Natural killer cell treated with Interleukin-12 subunit alpha and Interleukin-12 subunit beta and Interleukin-15 and Interleukin-18, amount 100 ng/mL, for 72 hours (primary cell): Measurements from ENCODE around the gene IGFBP6. TPM values are rescaled to one million over a fixed set of nuclear protein-coding genes. Genes with fewer than 3 reads are reported as not detected.

Experiments
- ATAC-seq, 2 donors: fragments of 150-1000 bp; cut with Tn5 transposase in 1 of 2; sonication (Bioruptor Pico), chemical (Tn5 transposase) in 1 of 2; 2 replicates each; pipeline ENCODE4 v1.10.0; 2021
- DNase-seq: peaks from one replicate; pipeline ENCODE4 v3.0.0; 2022; ENCODE audit warnings: low spot score
- H3K27ac Mint-ChIP-seq, 2 donors: 1 replicate in 1 of 2; 2 replicates in 1 of 2; pipeline ENCODE4 v1.8.0; 2022; ENCODE audit warnings: mixed read lengths in 2 of 2, mild to moderate bottlenecking in 1 of 2, moderate library complexity in 1 of 2
- H3K27me3 Mint-ChIP-seq, 2 donors: 1 replicate in 1 of 2; 2 replicates in 1 of 2; pipeline ENCODE4 v1.8.0; 2022; ENCODE audit warnings: mixed read lengths in 2 of 2
- H3K36me3 Mint-ChIP-seq: one replicate; pipeline ENCODE4 v1.8.0; 2022; ENCODE audit warnings: mixed read lengths
- H3K4me1 Mint-ChIP-seq, 2 donors: 1 replicate in 1 of 2; 2 replicates in 1 of 2; pipeline ENCODE4 v1.8.0; 2022; ENCODE audit warnings: low read depth in 2 of 2, mixed read lengths in 2 of 2, mild to moderate bottlenecking in 1 of 2
- H3K4me3 Mint-ChIP-seq: one replicate; pipeline ENCODE4 v1.8.0; 2022; ENCODE audit warnings: mixed read lengths
- H3K9me3 Mint-ChIP-seq: 2 replicates; pipeline ENCODE4 v1.8.0; 2022; ENCODE audit warnings: mixed read lengths
- total RNA-seq, 2 donors: library from RNA; stranded (reverse); gene quantifications; one replicate each; pipeline ENCODE4 v1.2.3, GENCODE V29; 2022

Gene IGFBP6
- total RNA-seq, 2 donors from 2014 or later, result not detected

DNA sequence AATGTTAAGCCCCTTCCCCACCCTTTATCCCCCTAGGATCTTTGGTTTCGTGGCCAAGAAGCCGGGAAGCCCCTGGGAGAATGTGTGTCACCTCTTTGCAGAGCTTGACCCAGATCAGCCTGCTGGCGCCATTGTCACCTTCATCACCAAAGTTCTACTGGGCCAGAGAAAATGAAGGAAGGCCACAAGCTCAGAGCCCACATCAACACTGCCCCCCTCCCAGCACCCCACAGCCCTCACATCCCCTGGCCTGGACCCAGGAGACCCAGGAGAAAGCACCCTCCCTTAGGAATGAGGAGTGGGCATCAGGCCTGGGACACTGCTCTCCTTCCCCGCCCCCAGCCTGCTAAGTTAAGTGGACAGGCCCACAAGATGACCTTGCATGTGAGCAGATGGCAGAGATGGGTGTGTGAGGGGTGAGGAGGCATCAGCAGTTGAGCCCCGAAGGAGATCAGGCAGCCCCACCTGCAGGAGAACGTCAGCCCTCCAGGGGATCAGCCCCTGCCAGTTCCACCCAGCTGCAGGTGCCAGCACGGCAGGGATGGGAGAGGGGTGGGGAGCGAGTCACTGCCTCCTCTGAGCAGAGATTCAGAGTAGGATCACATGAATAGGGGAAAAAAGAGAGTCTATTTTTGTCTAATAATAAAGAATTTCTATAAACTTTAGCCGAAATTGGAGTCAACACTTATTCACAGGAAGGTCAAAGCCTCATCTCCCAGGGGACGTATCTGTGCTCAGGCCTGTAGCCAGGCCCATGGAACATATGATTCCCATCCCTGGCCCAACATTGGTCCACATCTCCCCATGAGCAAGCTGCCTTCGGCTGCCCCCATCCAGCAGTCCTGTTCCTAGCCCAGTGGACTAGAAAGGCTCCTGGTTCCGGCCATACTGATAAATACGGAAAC is 33.5 kb upstream of the IGFBP6 start:
- H3K27me3 Mint-ChIP-seq, result no peaks in the 10 kb centered on the region
- no peaks in the 10 kb centered on the region for H3K9me3 Mint-ChIP-seq
- H3K4me3 Mint-ChIP-seq, result no peak overlapping the region
- ATAC-seq (no peak), DNase-seq (no peak)
- peaks cover 6 to 8% of the 10 kb centered on the region in 2 donors for H3K4me1 Mint-ChIP-seq
- no peak overlapping the region for H3K27ac Mint-ChIP-seq
- H3K36me3 Mint-ChIP-seq, result no peaks in the 10 kb centered on the region

DNA sequence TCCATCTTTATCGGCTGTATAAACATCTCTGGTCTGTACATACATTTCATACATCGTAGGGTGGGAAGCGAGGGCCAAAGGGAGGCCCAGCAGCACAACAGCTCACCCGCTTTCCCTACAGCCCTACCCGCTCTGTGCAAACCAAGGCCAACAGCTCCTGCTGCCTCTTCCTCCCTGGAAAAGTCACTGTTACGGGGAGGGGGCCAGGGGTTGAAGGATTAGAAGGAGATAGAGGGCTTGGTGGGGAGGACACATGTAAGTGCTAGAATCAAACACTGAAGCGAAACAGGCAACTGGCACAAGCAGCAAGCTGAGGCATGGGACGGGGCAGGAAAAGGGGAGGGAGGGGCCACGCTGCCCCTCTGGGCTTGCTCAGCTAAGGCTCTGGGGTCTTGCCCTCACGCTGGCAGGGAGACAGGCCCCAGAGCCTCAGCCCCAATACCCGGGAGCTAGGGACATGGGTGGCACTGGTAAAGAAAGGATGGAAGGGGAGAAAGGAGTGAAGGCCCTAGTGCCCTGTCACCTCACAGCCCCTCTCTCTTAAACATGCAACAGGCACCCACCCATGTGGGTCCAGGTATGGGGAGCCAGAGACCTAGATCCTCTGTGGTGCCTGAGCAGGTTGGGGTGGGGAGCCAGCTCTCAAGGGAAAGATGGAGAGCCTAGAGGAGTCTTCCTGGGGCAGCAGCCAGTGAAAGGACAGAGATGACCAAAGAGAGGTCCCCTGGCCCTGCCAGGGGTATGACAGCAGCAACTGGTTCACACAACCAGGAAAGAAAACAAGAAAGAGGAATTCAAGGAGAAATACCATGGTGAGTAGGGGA is 32.6 kb upstream of the IGFBP6 start:
- no peak for ATAC-seq
- Mint-ChIP-seq H3K27ac (no peak overlapping the region), H3K4me1 (peaks cover 6 to 8% of the 10 kb centered on the region in 2 donors), H3K36me3 (no peaks in the 10 kb centered on the region), H3K9me3 (no peaks in the 10 kb centered on the region), H3K4me3 (no peak overlapping the region), H3K27me3 (no peaks in the 10 kb centered on the region)
- DNase-seq, result no peak

DNA sequence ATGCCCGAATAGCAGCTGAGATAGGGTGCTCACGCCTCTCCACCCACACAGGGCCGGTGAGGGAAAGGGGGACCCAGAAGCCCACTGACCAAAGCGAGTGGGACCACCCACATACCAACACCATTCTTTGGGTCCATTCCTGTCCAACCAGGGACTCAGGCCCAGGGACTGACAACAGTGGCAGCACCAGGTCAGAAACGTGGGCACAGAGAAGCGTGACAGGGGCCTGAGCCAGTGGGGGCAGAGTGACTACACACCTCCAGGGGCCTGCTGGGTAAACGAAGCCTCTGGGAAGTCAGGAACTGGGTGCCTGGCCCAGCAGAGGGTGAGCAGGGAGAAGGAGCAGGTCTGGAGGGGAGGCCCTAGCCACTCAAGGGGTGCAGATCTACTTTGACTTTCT is 32.0 kb upstream of the IGFBP6 start:
- no peak for DNase-seq
- Mint-ChIP-seq H3K4me3 (no peak overlapping the region), H3K36me3 (no peaks in the 10 kb centered on the region), H3K4me1 (peaks cover 6% of the 10 kb centered on the region in 2 donors), H3K27ac (no peak overlapping the region), H3K27me3 (no peaks in the 10 kb centered on the region), H3K9me3 (no peaks in the 10 kb centered on the region)
- no peak for ATAC-seq

DNA sequence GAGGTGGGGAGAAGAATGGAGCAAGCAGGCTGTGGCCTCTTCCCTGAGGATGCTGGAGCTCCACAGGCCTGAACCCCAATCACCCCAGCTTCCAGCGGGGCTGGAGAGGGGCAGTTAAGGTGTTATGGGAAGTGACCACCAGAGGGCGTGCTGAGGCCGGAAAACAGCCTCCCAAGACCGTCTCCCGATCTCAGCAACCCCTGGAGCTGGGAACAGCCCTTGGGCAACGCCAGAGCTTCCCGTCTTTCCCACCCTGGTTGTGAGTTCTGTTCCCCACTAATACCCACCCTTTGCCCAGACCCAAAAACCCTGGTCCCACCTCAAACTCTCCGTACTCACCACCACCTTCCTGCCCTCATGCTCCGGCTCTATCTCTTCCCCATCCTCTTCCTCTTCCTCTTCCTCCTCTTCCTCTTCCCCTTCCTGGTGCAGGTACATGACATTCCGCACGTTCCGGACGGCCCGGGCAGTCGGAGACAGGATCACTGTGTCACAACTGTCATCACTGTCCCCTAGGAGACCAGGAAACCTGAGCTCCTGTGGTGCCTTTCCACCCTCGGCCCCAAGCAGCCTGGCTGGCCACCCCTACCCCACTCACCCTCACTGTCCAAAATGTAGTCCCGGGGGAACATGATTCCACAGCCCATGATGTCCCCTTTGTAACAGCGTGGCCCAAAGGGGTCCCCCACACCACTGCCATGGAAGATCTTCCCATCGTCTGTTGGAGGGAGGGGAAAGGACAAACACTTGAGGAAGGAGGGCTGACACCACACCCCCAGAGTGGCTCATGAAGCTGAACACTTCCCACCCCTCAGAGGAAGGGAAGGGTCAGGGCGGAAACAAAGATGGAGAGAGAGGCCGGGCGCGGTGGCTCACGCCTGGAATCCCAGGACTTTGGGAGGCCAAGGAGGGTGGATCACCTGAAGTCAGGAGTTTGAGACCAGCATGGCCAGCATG is 31.2 kb upstream of the IGFBP6 start:
- H3K4me1 Mint-ChIP-seq, result peaks cover 6 to 10% of the 10 kb centered on the region in 2 donors
- peak overlapping the region in 1 of 2 donors; percentile 14 for H3K27ac Mint-ChIP-seq
- no peaks in the 10 kb centered on the region for H3K9me3 Mint-ChIP-seq
- no peaks in the 10 kb centered on the region for H3K36me3 Mint-ChIP-seq
- H3K4me3 Mint-ChIP-seq, result no peak overlapping the region
- no peaks in the 10 kb centered on the region for H3K27me3 Mint-ChIP-seq
- ATAC-seq, result peak; percentile 49 to 63
- DNase-seq, result no peak

DNA sequence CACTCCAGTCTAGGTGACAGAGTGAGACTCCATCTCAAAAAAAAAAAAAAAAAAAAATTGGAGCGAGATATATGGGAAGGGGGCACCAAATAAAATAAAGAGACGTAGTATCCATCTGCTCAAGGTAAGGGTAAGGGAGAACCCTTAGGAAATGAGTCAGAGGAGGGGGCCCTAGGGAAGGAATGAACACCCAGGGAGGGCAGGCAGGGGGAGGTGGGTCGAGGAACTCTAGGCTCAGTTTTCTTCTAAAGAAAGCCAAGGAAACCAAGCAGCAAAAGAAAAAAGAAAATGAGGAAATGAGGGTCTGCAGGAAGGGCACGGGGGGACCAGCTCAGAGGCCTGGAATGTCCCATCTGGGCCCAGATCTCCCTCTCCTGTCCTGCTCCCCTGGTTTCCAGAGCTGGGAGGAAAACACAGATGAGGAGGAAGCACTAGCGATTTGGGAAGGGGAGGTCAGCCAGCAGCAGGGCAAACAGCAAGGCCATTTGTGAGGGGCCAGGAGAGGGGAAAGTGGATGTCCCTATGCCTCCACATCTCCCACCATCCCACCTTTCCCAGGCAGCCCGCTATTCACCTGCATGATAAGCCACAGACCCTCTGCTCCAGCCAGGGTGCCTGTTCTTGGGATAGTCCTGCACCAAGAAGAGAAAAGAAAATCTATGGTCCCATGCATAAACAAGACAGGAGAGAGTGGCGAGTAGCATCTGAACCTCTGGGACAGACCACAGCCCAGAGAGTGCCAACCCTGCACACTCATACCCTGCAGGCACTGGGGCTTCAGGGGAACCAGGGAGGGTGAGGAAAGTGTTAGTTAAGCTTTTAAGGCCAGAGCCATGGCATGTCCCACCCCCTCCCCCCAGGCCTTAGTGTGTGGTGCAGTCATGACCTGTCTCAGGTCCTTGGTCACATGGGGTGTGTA is 30.1 kb upstream of the IGFBP6 start:
- H3K4me3 Mint-ChIP-seq, result no peak overlapping the region
- no peaks in the 10 kb centered on the region for H3K27me3 Mint-ChIP-seq
- no peak for DNase-seq
- no peaks in the 10 kb centered on the region for H3K9me3 Mint-ChIP-seq
- peak in 1 of 2 donors; percentile 25 for ATAC-seq
- no peaks in the 10 kb centered on the region for H3K36me3 Mint-ChIP-seq
- peaks cover 10 to 16% of the 10 kb centered on the region in 2 donors for H3K4me1 Mint-ChIP-seq
- peak overlapping the region in 1 of 2 donors; percentile 1 for H3K27ac Mint-ChIP-seq

DNA sequence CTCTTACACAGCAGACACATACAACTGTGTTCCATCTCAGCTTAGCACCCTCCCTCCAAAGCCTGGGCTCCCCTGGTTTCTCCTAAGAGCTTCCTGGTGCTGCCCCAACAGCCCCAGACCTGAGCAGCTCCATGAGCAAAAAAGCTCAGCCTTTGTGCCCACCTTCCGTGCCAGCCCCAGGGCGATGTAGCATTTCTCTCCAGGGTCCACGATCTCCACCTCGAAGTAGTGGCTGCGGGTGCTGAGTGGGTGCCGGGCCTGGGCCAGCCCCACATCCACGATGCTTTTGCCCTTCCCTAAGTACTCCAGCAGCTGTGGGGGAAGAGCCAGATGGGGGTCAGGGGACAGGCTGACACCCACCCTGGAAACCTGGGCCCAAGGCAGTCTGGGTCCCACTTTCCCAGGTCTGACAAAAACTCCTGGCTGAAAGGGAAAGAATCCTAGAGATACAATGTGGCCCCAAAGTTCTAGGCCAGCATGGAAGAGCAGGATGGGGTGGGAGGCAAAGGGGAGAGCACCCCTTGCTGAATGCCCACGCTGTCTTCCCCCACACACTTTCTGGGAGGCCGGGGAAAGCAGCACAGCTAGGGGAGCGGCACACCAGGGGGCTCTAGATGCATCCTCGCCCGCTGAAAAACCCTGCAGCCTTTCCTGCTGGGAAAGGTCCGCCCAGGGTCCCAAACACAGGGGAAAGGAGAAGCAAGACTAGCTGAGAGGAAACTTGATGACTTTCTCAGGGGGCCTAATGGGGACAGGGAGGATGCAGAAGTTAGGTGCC is 29.3 kb upstream of the IGFBP6 start:
- H3K27ac Mint-ChIP-seq, result peak overlapping the region in 1 of 2 donors; percentile 60
- DNase-seq, result no peak
- no peaks in the 10 kb centered on the region for H3K27me3 Mint-ChIP-seq
- no peak overlapping the region for H3K4me3 Mint-ChIP-seq
- peaks cover 10 to 16% of the 10 kb centered on the region in 2 donors for H3K4me1 Mint-ChIP-seq
- H3K9me3 Mint-ChIP-seq, result no peaks in the 10 kb centered on the region
- H3K36me3 Mint-ChIP-seq, result no peaks in the 10 kb centered on the region
- ATAC-seq, result no peak

DNA sequence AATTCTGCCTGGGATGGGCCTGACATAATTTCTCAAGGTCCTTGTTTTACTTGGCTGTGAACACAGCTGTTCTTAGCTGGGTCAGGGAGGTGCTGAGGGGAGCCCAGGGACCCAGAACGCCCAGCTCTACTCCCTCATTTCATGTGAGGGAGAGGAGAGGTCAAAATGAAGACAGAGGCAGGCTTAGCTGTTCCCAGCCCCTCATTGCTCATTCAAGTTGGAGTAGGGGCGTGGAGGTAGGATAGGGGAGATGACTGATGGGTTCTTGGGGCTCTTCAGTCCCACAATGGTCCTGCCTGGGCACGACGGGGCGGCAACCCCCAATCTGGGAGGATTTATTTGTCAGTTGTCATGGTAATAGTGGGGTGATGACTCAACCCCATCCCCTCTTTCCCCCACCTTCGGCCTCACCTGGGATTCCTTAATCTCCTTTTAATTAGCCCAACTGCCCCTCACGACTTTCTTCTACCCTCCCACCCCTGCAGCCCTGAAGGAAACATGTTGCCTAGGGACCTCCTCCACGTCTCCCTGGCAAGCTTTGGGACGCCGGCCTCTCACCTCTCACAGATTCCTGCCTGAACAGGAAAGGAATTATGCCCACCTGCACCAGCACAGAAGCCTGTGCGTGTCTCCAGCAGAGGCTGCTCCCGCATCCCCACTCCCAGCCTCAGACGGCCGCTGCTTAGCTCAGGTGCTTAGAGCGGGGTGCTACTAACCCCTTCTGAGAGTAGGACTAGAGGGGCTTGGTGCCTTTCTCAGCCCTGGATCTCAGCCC is 28.5 kb upstream of the IGFBP6 start:
- H3K36me3 Mint-ChIP-seq, result no peaks in the 10 kb centered on the region
- no peak overlapping the region for H3K4me3 Mint-ChIP-seq
- H3K27ac Mint-ChIP-seq, result peak overlapping the region in 1 of 2 donors; percentile 60
- peaks cover 10 to 17% of the 10 kb centered on the region in 2 donors for H3K4me1 Mint-ChIP-seq
- no peaks in the 10 kb centered on the region for H3K9me3 Mint-ChIP-seq
- H3K27me3 Mint-ChIP-seq, result no peaks in the 10 kb centered on the region
- no peak for DNase-seq
- ATAC-seq, result no peak

DNA sequence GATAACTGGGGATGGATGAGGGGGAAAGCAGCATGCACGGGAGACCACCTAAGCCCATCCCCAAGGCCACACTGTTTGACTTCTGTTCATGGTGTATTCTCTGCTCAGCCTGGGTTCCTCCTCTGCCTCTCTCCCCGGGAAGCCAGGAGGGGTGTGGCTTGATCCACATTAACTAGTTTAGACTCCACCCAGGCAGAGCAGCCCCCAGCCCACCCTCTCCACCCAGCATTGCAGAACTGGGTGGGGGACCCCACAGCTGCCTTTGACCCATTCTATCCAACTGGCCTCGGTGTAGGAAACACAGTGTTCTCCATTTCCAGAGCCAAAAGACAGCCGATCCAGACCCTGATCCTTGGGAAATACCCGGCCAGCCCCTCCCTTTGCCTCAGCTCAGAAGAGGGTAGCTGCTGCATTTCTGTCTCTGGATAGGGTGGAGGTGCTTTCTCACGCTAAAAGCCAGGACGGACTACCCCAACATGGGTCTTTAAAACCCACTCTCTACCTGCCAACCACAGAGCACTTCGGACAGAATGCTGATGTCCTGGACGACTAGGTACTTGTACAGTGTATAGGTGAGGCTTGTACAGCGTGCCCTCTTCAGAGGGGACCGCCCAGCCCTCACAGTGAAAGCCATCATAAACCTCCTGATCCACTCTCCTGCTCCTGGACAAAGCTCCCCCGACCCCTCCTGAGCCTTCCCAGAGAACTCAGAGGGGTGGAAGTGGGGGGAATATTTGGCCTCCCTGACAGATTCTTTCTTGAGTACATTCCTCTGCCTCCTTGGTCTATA is 27.7 kb upstream of the IGFBP6 start:
- no peaks in the 10 kb centered on the region for H3K27me3 Mint-ChIP-seq
- ATAC-seq (no peak), DNase-seq (no peak)
- peaks cover 7% of the 10 kb centered on the region for H3K36me3 Mint-ChIP-seq
- no peak overlapping the region for H3K4me3 Mint-ChIP-seq
- H3K4me1 Mint-ChIP-seq, result peaks cover 16 to 26% of the 10 kb centered on the region in 2 donors
- H3K27ac Mint-ChIP-seq, result peak overlapping the region in 1 of 2 donors; percentile 39
- H3K9me3 Mint-ChIP-seq, result no peaks in the 10 kb centered on the region

DNA sequence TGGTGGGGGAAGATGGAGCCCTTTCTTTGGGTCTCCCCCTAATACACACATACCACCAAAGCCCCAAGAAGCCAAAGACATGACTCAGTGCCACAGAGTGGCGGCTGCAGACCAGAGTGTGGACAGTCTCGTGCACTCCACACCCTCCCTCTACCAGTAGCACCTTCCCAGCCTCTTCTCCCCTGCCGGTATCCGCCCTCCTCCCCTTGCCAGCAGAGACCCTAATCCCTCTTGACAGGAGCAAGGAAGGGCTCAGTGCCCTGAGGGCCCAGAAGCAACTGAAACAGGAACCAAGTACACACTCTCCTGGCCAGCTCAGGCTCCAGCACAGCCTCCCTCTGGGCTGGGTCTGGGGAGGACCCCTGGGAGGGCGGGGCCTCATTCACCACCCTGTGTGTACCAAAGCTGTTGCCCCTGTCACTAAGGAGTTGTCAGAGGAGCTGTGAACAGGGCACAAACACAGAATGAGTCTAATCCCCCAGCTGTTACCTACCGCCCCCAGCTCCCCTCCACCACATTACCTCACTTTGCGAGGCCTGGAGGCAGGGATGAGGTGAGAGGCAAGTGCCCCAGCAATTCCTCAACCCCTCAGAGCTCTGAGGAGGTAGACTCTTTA is 26.5 kb upstream of the IGFBP6 start:
- Mint-ChIP-seq H3K4me3 (no peak overlapping the region), H3K27me3 (no peaks in the 10 kb centered on the region), H3K9me3 (no peaks in the 10 kb centered on the region), H3K36me3 (peaks cover 9% of the 10 kb centered on the region), H3K27ac (no peak overlapping the region), H3K4me1 (peaks cover 22 to 25% of the 10 kb centered on the region in 2 donors)
- ATAC-seq, result no peak
- DNase-seq, result no peak

DNA sequence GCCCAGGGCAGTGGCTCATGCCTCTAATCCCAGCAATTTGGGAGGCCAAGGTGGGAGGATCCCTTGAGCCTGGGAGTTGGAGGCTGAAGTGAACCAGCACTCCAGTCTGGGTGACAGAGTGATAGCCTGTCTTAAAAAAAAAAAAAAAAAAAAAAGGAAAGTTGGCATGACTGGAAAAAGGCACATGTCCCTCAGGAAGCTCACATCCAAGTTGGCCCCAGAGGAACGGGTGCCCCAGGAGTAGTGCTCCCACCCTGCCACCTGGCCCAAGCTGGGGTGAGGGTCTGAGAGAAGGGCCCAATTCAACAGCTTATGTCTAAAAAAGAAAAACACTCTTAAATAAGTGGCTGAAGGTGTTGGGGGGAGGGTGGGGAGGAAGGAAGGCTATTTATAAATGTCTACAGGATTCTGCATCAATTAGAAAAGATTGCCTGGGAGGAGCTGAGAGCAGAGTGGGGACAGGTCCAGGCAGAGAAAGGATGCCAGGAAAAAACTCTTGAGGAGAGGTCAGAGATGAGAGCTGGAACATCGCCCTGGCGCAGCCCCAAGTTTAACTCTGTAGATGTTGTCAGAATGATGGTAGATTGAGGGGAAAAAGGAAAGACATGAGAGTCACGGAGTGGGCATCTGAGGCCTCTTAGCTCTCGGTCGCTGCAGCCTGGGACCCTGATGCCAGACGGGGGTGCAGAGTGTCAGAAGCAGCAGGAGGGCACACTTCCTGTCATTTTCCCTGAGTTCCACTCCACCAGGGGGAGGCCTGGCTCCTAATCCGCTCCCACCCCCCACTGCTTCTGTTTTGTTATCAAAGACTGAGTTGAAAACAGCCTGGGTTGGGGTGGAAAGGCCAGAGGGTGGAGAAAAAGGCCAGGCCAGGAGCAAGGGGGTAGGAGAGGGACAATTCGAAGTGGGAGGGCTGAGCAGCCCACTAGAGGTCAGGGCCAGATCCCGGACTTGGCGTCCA is 25.6 kb upstream of the IGFBP6 start:
- H3K4me3 Mint-ChIP-seq, result no peak overlapping the region
- H3K9me3 Mint-ChIP-seq, result no peaks in the 10 kb centered on the region
- H3K27me3 Mint-ChIP-seq, result no peaks in the 10 kb centered on the region
- H3K36me3 Mint-ChIP-seq, result peaks cover 9% of the 10 kb centered on the region
- H3K4me1 Mint-ChIP-seq, result peaks cover 20 to 24% of the 10 kb centered on the region in 2 donors
- ATAC-seq, result no peak
- peak overlapping the region in 1 of 2 donors; percentile 25 for H3K27ac Mint-ChIP-seq
- no peak for DNase-seq
